GM08714 (cell line): Measurements from ENCODE around the gene IFI30.
A peak's percentile ranks its signal among the peaks of the same experiment; 100 is the strongest.

Experiments used
- H3K4me3 ChIP-seq: fragments of 200-500 bp; sonication (Bioruptor generic); 2 replicates; pipeline ENCODE4 v1.5.1; 2014; ENCODE audit warnings: mild to moderate bottlenecking, low read length, inconsistent platforms
- ZNF274 ChIP-seq: IDR thresholded peaks from 2 replicates; pipeline ENCODE4 v1.6.1; 2012; ENCODE audit warnings: mild to moderate bottlenecking, low read depth, low read length

IFI30 gene

DNA sequence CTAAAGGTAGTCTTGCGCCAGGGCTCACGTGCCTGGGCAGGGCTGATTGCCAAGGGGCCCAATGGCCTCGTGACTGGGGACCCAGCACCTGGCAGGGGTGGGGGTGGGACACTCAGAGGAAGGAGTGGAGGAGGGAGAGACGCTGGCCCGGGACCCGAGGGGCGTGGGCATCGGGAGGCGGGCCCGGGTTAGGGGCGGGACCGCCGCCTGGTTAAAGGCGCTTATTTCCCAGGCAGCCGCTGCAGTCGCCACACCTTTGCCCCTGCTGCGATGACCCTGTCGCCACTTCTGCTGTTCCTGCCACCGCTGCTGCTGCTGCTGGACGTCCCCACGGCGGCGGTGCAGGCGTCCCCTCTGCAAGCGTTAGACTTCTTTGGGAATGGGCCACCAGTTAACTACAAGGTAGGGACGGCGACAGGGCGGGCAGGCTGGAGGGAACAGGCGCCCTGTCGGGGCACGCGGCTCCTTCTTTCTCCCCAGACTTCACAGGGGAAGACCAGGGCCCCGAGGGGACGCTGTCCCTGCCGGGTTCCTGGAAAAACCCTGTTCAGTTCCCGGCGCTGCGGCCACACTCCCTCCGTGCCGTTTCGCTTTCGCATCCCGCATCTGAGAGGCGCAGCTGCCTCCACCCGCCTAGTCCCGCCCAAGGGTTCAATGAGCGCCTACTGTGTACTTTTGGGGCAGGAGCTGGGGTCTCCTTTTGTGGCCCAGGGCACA lies at the start of gene IFI30:
IFI30 (plus strand) TSS at position 242 of the 717 bp plus-strand sequence; CDS start at position 271, 29 bp downstream.
- peak within 1 kb of the TSS; percentile 68 for H3K4me3 ChIP-seq
- no peak for TF ChIP-seq ZNF274

- no peak for TF ChIP-seq ZNF274
These were observed 49.8 kb upstream of the IFI30 start for GRCh38 chr19:18123819-18124218.

DNA sequence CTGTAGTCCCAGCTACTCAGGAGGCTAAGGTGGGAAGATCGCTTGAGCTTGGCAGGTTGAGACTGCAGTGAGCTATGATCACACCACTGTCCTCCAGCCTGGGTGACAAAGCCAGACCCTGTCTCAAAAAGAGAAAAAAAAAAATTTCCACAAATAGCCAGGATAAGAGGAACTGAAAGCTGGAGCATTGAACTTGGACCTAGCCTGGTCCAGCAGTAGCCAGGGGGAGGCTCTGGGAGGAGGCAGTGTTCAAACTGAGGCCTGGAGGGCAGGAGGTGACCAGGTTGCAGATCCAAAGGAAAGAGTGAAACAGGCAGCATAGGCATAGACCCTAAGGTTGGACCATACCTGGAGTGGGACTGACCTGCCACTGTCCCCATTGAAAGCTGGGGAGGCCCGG lies 47.5 kb upstream of the IFI30 start:
- H3K4me3 ChIP-seq, result no peak overlapping the region
- TF ChIP-seq ZNF274, result no peak

More at GRCh38 chr19:18123819-18124218, 49.8 kb upstream of the IFI30 start:
- no peak overlapping the region for H3K4me3 ChIP-seq

DNA sequence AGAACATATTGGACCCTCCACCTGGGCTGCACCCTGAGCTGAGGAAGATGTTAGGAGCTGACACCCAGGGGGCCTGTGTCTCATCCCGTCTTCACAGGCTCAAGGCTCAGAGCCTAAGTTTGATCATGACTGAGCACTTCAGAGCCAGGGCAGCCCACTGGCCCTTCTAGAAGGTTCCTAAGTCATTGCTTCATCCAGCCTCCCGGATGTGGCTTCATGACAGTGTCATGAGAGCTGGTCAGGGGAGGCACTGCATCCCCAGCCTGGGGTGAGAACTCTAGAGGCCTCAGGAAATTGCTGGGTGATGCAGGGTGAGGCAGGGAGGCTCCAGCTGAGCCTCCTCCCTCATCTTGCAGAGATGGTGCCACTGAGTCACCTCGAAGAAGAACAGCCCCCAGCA lies 45.6 kb upstream of the IFI30 start:
- no peak for TF ChIP-seq ZNF274
- H3K4me3 ChIP-seq, result no peak overlapping the region

- no peak overlapping the region for H3K4me3 ChIP-seq
- no peak for TF ChIP-seq ZNF274
These were observed 44.8 kb upstream of the IFI30 start for GRCh38 chr19:18128805-18129204.

GRCh38 chr19:18130523-18131242 lies 42.9 kb upstream of the IFI30 start:
- no peak for TF ChIP-seq ZNF274
- H3K4me3 ChIP-seq, result no peak overlapping the region

GRCh38 chr19:18131841-18132596 lies 41.6 kb upstream of the IFI30 start:
- H3K4me3 ChIP-seq, result no peak overlapping the region
- no peak for TF ChIP-seq ZNF274

- no peak overlapping the region for H3K4me3 ChIP-seq
- TF ChIP-seq ZNF274, result no peak
These were observed 37.7 kb upstream of the IFI30 start for GRCh38 chr19:18135712-18136584.

DNA sequence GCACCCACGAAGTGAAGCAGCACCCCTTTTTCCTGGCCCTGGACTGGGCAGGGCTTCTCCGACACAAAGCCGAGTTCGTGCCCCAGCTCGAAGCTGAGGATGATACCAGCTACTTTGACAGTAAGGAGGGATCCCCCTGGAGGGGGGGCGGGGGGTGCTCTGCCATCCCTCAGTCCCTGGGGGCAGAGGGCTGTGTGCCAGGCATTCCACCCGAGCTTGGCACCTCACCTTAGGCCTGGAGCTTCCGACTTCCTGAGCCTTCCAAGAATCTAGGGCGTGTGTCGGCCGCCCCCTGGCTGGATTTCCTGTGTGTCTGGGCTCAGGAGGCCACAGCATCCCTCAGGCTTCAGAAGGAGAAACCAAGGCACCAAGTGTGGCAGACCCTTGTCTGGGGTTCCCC lies 36.4 kb upstream of the IFI30 start:
- H3K4me3 ChIP-seq, result no peak overlapping the region
- TF ChIP-seq ZNF274, result no peak

GRCh38 chr19:18137657-18138339 lies 35.8 kb upstream of the IFI30 start:
- TF ChIP-seq ZNF274, result no peak

GRCh38 chr19:18140473-18140872 lies 33.1 kb upstream of the IFI30 start:
- H3K4me3 ChIP-seq, result no peak overlapping the region
- no peak for TF ChIP-seq ZNF274

More at GRCh38 chr19:18137657-18138339, 35.8 kb upstream of the IFI30 start:
- no peak overlapping the region for H3K4me3 ChIP-seq

- H3K4me3 ChIP-seq, result no peak overlapping the region
- TF ChIP-seq ZNF274, result no peak
These were observed 32.6 kb upstream of the IFI30 start for GRCh38 chr19:18141031-18141430.

DNA sequence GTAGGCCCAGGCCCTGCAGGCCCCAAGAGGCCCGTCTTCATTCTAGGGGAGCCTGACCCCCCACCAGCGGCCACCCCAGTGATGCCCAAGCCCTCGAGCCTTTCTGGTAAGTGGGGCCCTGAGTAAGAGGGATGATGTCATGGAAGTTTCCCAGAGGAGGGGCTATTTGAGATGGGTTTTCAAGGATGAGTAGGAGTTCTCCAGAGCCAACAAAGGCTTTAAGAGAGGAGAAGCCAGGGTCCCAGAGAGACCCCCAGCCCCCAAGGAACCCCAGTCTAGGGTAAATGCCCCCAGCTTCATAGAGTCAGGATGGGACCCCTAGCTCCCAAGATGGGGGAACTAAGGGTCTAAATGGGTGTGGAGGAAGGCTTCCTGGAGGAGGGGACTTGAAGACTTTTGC lies 29.7 kb upstream of the IFI30 start:
- TF ChIP-seq ZNF274, result no peak

More for the DNA sequence above, 29.7 kb upstream of the IFI30 start:
- no peak overlapping the region for H3K4me3 ChIP-seq
